ENCODE results near the gene GHRL. TPM values are rescaled to one million over a fixed set of nuclear protein-coding genes. Genes with fewer than 3 reads are reported as not detected.

GHRL gene
- total RNA-seq, 2 donors from 2014 or later, result 3.6 to 4.2 TPM

DNA sequence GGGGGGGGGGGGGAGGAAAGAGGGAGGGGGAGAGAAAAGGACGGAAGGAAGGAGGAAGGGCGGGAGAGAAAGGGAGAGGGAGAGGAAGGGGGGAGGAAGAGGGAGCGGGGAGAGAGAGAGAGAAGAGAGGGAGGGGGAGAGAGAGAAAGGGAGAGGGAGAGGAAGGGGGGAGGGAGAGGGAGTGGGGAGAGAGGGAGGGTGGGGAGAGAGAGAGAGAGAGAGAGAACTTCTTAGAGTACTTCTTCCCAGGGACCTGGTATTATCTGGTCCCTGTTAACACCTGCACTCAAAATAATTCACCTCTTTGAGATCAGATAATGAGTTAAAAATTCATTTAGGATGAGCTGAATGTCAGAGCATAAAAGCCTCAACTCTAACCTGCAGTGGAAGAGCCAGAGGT, 27.1 kb upstream of the GHRL start:
- Histone ChIP-seq H3K27ac (peak overlapping the region in 2 of 4 donors; percentile 85 to 89), H3K27me3 (no peaks in the 10 kb centered on the region), H3K36me3 (replicated peaks in 1 of 2; ENCODE audit: insufficient read depth in 1 of 2, low read depth in 2 of 2) (peaks cover 4 to 16% of the 10 kb centered on the region in 2 donors), H3K4me1 (peaks cover 26% of the 10 kb centered on the region), H3K9me3 (no peaks in the 10 kb centered on the region), H3K4me3 (peak overlapping the region; percentile 85 to 92)
- DNase-seq, result no peak
- intact Hi-C loops (cut with DNase I), result no loop called here
- 4% methylated on average over 3 of the region's 3 CpGs; no CpG with 5 or more reads in 1 of the 2 donors for WGBS, 2 donors
- TF ChIP-seq POLR2A (IDR thresholded peaks at IDR 0.05) (no peak), CTCF (IDR thresholded peaks at IDR 0.05) (no peak)
- no peak for ATAC-seq

DNA sequence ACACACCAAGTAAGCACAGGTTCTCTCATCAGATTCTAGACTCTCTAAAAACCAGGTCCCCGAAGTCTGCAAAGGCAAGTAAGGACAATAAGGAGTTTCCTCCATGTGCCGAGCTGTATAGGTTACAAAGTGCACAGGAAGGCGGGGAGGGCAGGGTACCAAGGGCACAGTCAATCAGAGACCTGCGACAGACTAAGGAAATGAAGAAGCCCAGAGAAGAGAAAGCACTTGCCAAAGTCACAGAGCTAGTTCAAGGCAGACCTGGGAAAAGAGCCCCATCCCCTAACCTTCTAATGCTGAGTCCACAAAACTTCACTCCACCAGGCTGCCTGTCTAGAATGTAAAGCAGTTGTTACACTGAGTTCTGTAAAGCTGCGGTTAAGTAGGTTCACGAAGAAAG, 26.5 kb upstream of the GHRL start:
- intact Hi-C loops (cut with DNase I), result no loop called here
- no peak for TF ChIP-seq POLR2A (IDR thresholded peaks at IDR 0.05)
- TF ChIP-seq CTCF (IDR thresholded peaks at IDR 0.05), result no peak
- no peaks in the 10 kb centered on the region for H3K9me3 ChIP-seq

DNA sequence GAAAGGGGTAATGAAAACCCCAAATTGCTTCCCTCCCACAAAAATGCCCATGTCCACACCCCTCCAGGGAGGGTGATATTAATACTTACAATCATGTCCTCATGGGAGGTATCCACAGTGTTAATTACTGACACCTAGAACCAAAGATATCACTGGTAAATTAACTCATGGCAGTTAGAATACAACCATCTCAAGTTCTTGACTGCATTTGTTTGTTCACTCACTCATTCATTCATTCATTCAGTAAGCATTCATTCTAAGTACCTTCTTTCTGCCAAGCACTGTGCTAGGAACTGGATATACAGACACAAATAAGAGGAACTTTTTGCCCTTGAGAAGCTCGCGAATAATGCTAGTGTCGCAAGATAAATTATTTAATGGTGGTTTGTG, 25.2 kb upstream of the GHRL start:
- Histone ChIP-seq H3K27ac (no peak overlapping the region), H3K4me3 (no peak overlapping the region), H3K9me3 (no peaks in the 10 kb centered on the region), H3K27me3 (no peaks in the 10 kb centered on the region), H3K36me3 (replicated peaks in 1 of 2; ENCODE audit: insufficient read depth in 1 of 2, low read depth in 2 of 2) (peaks cover 6 to 24% of the 10 kb centered on the region in 2 donors), H3K4me1 (peaks cover 29% of the 10 kb centered on the region)
- TF ChIP-seq CTCF (IDR thresholded peaks at IDR 0.05), result no peak
- no peak for TF ChIP-seq POLR2A (IDR thresholded peaks at IDR 0.05)
- no peak for ATAC-seq
- WGBS, 2 donors, result 66 to 72% methylated on average over 3 of the region's 3 CpGs
- intact Hi-C loops (cut with DNase I), result no loop called here
- DNase-seq, result no peak

More for the DNA sequence above, 26.5 kb upstream of the GHRL start:
- Histone ChIP-seq H3K4me3 (no peak overlapping the region), H3K4me1 (peaks cover 26% of the 10 kb centered on the region), H3K27me3 (no peaks in the 10 kb centered on the region), H3K27ac (no peak overlapping the region), H3K36me3 (replicated peaks in 1 of 2; ENCODE audit: insufficient read depth in 1 of 2, low read depth in 2 of 2) (peaks cover 6 to 20% of the 10 kb centered on the region in 2 donors)
- ATAC-seq (no peak), DNase-seq (no peak)
- 35 to 50% methylated on average over 6 of the region's 6 CpGs for WGBS, 2 donors

DNA sequence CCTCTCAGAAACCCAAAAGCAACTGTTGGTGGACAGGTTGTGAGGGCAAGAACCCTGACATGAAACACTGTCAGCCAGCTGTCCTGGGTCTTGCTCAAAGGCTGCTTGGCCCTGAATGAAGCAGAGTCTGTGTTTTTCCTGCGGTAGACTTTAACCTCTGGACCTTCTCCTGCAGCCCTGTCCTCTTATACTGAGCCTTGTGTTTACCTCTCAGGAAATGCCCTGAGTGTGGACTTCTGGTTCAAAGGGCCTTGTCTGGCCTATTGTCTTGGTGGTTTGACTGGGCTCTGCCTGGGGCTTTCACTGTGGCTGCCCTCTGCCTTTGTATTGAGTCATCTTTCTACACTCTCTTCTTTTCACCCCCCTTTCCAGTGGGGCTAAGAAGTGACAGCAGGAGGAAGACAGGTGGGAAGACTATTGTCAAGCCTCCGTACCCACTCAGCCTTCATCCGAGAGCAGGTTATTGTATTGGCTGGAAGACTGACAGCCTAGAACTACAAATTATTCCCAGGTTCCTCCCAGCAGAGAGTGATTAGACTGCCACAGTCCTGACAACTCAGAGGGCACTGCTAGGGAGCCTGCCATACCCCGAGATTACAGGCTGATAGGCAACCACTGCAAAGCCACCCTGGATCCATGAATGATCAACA, 24.7 kb upstream of the GHRL start:
- Histone ChIP-seq H3K36me3 (replicated peaks in 1 of 2; ENCODE audit: insufficient read depth in 1 of 2, low read depth in 2 of 2) (peaks cover 12 to 29% of the 10 kb centered on the region in 2 donors), H3K9me3 (no peaks in the 10 kb centered on the region), H3K4me1 (peaks cover 34% of the 10 kb centered on the region), H3K27me3 (no peaks in the 10 kb centered on the region), H3K27ac (no peak overlapping the region), H3K4me3 (no peak overlapping the region)
- intact Hi-C loops (cut with DNase I), result no loop called here
- WGBS, 2 donors, result 77 to 82% methylated on average over 4 of the region's 4 CpGs
- DNase-seq, result no peak
- no peak for ATAC-seq
- TF ChIP-seq CTCF (IDR thresholded peaks at IDR 0.05), result no peak
- no peak for TF ChIP-seq POLR2A (IDR thresholded peaks at IDR 0.05)

- no peak overlapping the region for H3K4me3 ChIP-seq
- DNase-seq, result no peak
Observed at GRCh38 chr3:10315771-10316344, 23.1 kb upstream of the GHRL start.

More at GRCh38 chr3:10315771-10316344, 23.1 kb upstream of the GHRL start:
- Histone ChIP-seq H3K4me1 (peaks cover 37% of the 10 kb centered on the region), H3K27ac (no peak overlapping the region), H3K9me3 (no peaks in the 10 kb centered on the region), H3K36me3 (replicated peaks in 1 of 2; ENCODE audit: insufficient read depth in 1 of 2, low read depth in 2 of 2) (peaks cover 15 to 42% of the 10 kb centered on the region in 2 donors), H3K27me3 (no peaks in the 10 kb centered on the region)
- TF ChIP-seq POLR2A (IDR thresholded peaks at IDR 0.05) (no peak), CTCF (IDR thresholded peaks at IDR 0.05) (no peak)
- no peak for ATAC-seq
- 93 to 96% methylated on average over 4 of the region's 4 CpGs for WGBS, 2 donors
- intact Hi-C loops (cut with DNase I), result no loop called here

Measured in body of pancreas (tissue), 4 donors.